ENCODE data around the gene WHRN. TPM values are rescaled to one million over a fixed set of nuclear protein-coding genes. Genes with fewer than 3 reads are reported as not detected.

The WHRN gene
- total RNA-seq, 2 donors from 2014 or later = 2.6 to 8.2 TPM

DNA sequence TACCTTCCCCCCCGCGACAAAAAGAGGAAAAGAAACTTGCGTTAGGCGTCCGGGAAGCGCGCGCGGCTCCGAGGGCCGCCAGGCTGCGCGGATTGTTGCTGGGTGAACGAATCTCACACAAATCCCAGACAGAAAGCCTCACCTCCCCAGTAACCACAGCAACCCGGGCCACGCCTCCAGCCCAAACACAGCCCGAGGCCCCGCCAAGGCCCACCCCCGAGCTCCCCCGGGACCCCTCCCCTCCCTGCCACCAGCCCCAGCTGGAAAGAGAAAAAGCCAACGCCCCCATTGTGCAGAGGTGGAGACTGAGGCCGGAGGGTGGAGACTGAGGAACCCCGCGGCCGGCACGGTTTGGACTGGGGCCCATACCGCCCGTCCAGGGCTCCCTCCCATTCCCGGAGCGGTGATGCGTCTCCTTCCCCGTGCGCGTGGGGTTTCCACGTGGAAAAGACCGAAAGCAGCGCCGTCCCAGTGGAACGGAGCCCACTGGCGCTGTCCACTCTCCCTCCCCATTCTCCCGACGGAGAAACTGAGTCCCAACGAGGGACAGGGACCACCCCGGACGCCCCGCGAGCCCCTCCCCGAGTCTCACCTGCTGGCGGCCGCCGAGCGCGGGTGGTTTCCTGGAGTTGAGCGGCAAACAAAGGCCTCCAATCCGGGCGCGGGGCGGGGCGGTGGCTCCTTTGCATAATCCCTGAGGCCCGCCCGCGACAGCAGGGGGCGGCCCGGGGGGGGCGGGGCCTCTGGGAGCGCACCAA, 107.2 kb downstream of the WHRN start:
- Histone ChIP-seq H3K36me3 (no peaks in the 10 kb centered on the region), H3K4me1 (peaks cover 0 to 24% of the 10 kb centered on the region in 2 donors), H3K4me3 (peak overlapping the region; percentile 57 to 82), H3K27me3 (no peaks in the 10 kb centered on the region), H3K9me3 (no peaks in the 10 kb centered on the region), H3K27ac (peak overlapping the region; percentile 80 to 86)
- peak; percentile 97 for DNase-seq (ENCODE audit: low spot score)
- TF ChIP-seq, protein P1, sequence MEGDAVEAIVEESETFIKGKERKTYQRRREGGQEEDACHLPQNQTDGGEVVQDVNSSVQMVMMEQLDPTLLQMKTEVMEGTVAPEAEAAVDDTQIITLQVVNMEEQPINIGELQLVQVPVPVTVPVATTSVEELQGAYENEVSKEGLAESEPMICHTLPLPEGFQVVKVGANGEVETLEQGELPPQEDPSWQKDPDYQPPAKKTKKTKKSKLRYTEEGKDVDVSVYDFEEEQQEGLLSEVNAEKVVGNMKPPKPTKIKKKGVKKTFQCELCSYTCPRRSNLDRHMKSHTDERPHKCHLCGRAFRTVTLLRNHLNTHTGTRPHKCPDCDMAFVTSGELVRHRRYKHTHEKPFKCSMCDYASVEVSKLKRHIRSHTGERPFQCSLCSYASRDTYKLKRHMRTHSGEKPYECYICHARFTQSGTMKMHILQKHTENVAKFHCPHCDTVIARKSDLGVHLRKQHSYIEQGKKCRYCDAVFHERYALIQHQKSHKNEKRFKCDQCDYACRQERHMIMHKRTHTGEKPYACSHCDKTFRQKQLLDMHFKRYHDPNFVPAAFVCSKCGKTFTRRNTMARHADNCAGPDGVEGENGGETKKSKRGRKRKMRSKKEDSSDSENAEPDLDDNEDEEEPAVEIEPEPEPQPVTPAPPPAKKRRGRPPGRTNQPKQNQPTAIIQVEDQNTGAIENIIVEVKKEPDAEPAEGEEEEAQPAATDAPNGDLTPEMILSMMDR (IDR thresholded peaks at IDR 0.05) = peak in 1 of 2 donors; percentile 20

DNA sequence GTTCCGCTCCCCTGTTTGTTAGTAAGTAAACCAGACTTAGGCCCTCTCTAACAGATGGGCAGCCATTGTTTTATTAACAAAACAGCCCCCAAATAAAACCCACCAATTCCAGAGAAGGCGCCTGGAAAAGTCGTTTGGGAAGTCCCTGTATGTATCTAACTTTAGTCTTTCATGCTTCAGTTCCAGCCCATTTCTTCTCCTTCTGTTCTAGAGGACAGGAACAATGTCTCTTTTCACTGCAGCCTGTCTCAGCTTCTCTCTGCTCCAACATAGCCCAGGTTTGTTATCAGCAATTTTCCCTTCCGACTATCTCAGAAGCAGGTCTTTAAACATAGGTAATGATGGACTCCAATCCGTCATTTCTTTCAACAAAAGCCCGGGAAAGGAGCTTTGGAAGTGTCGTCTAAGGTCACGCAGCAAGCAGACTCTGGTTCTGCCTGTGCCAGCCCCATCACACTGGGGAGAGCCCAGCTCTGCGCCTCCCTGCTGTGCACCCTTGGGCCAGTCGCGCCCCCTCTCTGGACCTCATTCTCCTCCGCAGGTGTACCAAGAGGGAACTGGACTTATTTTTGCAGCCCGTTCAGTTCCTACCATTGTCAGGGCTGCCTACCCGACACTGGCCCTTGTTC, 107.9 kb downstream of the WHRN start:
- TF ChIP-seq, protein P1 (IDR thresholded peaks at IDR 0.05) = no peak
- no peaks in the 10 kb centered on the region for H3K9me3 ChIP-seq
- peak overlapping the region; percentile 57 to 82 for H3K4me3 ChIP-seq
- peak overlapping the region; percentile 80 to 86 for H3K27ac ChIP-seq
- no peaks in the 10 kb centered on the region for H3K27me3 ChIP-seq
- H3K36me3 ChIP-seq = no peaks in the 10 kb centered on the region
- peaks cover 0 to 29% of the 10 kb centered on the region in 2 donors for H3K4me1 ChIP-seq
- DNase-seq (ENCODE audit: low spot score) = no peak

DNA sequence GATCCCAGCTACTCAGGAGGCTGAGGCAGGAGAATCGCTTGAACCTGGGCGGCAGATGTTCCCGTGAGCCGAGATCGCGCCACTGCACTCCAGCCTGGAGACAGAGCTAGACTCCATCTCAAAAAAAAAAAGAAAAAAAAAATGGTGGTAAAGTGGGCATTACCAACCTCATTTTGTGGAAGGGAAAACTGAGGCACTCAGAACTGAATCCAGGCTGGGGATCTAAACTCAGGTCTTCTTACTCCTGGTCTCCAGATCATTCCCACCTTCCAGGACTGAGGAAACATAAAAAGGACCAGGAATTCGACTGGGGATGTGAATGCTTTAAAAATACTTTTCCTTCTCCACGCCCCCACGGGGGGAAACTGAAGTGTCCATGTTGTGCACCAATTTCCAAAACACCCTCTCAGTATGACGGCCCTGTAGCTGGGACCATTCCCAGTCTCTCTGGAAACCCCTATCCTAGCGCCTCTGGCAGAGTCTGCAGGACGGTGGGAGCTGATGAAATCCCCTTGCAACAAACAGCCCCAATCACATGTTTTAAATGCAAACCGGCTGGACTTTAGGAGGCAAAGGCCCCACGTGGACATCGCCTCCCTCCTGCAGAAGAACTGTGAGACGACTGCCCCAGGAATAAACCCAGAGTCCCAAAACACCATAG, 108.6 kb downstream of the WHRN start:
- Histone ChIP-seq H3K4me3 (no peak overlapping the region), H3K36me3 (no peaks in the 10 kb centered on the region), H3K27me3 (no peaks in the 10 kb centered on the region), H3K27ac (peak overlapping the region; percentile 16 to 86), H3K4me1 (peaks cover 0 to 32% of the 10 kb centered on the region in 2 donors), H3K9me3 (no peaks in the 10 kb centered on the region)
- TF ChIP-seq, protein P1 (IDR thresholded peaks at IDR 0.05) = no peak
- peak; percentile 64 for DNase-seq (ENCODE audit: low spot score)

- Histone ChIP-seq H3K4me1 (peaks cover 0 to 32% of the 10 kb centered on the region in 2 donors), H3K36me3 (no peaks in the 10 kb centered on the region), H3K27me3 (no peaks in the 10 kb centered on the region), H3K9me3 (no peaks in the 10 kb centered on the region), H3K4me3 (no peak overlapping the region), H3K27ac (no peak overlapping the region)
- TF ChIP-seq, protein P1 (IDR thresholded peaks at IDR 0.05) = no peak
- no peak for DNase-seq (ENCODE audit: low spot score)
Observed at GRCh38 chr9:114395768-114396167, 109.5 kb downstream of the WHRN start.

- TF ChIP-seq, protein P1 (IDR thresholded peaks at IDR 0.05) = no peak
- no peaks in the 10 kb centered on the region for H3K36me3 ChIP-seq
- no peak overlapping the region for H3K4me3 ChIP-seq
- peak overlapping the region; percentile 37 to 41 for H3K27ac ChIP-seq
- H3K27me3 ChIP-seq = no peaks in the 10 kb centered on the region
- H3K9me3 ChIP-seq = no peaks in the 10 kb centered on the region
- DNase-seq (ENCODE audit: low spot score) = no peak
- peaks cover 0 to 32% of the 10 kb centered on the region in 2 donors for H3K4me1 ChIP-seq
Observed at GRCh38 chr9:114395334-114395617, 110.0 kb downstream of the WHRN start.

Measured in right atrium auricular region (tissue), 2 donors.